Stomach smooth muscle (tissue), 2 donors: ENCODE data around the gene PLPP7.
"Not testable (repeated sequence)": the region's sequence is repeated elsewhere in the genome, so short reads cannot be mapped to it uniquely, and the experiment has no call there.

Experiments
- H3K27ac ChIP-seq: one replicate; pipeline ENCODE4 v1.7.0; 2013; ENCODE audit warnings: mild to moderate bottlenecking, low read length, inconsistent platforms
- H3K27me3 ChIP-seq, 2 donors: one replicate each; pipeline ENCODE4 v1.7.0; 2013; ENCODE audit warnings: low read length in 2 of 2; ENCODE audit not compliant: insufficient read depth in 2 of 2, control insufficient read depth in 1 of 2
- H3K36me3 ChIP-seq, 2 donors: one replicate each; pipeline ENCODE4 v1.7.0; 2013; ENCODE audit warnings: low read length in 2 of 2; ENCODE audit not compliant: control insufficient read depth in 2 of 2, insufficient read depth in 2 of 2
- H3K4me1 ChIP-seq: one replicate; pipeline ENCODE4 v1.7.0; 2013; ENCODE audit warnings: low read length; ENCODE audit not compliant: control insufficient read depth, insufficient read depth
- H3K4me3 ChIP-seq, 2 donors: one replicate each; pipeline ENCODE4 v1.7.0; 2013; ENCODE audit warnings: low read length in 2 of 2
- H3K9ac ChIP-seq, 2 donors: one replicate each; pipeline ENCODE4 v1.7.0; 2013; ENCODE audit warnings: low read length in 2 of 2, mild to moderate bottlenecking in 1 of 2
- H3K9me3 ChIP-seq, 2 donors: one replicate each; pipeline ENCODE4 v1.7.0; 2013; ENCODE audit warnings: low read length in 2 of 2; ENCODE audit not compliant: control insufficient read depth in 2 of 2
- donor health status: healthy.
- donor health status: Pancreatic carcinoma.

The PLPP7 gene

GRCh38 chr9:131258698-131259431 lies 30.7 kb upstream of the PLPP7 start:
- Histone ChIP-seq H3K27ac (no peak overlapping the region), H3K9ac (no peak overlapping the region), H3K4me3 (no peak overlapping the region), H3K36me3 (no peaks in the 10 kb centered on the region), H3K27me3 (no peaks in the 10 kb centered on the region), H3K4me1 (peaks cover 11% of the 10 kb centered on the region), H3K9me3 (no peaks in the 10 kb centered on the region)

GRCh38 chr9:131259432-131259898 lies 30.1 kb upstream of the PLPP7 start:
- Histone ChIP-seq H3K27ac (no peak overlapping the region), H3K9me3 (no peaks in the 10 kb centered on the region), H3K27me3 (no peaks in the 10 kb centered on the region), H3K36me3 (no peaks in the 10 kb centered on the region), H3K4me3 (no peak overlapping the region), H3K9ac (no peak overlapping the region), H3K4me1 (peaks cover 11% of the 10 kb centered on the region)

GRCh38 chr9:131259916-131260597 lies 29.5 kb upstream of the PLPP7 start:
- Histone ChIP-seq H3K4me3 (no peak overlapping the region), H3K9ac (no peak overlapping the region), H3K36me3 (no peaks in the 10 kb centered on the region)

GRCh38 chr9:131260751-131261452 lies 28.6 kb upstream of the PLPP7 start:
- no peak overlapping the region for H3K27ac ChIP-seq
- no peak overlapping the region for H3K9ac ChIP-seq
- H3K4me1 ChIP-seq = peaks cover 8% of the 10 kb centered on the region
- no peaks in the 10 kb centered on the region for H3K36me3 ChIP-seq
- H3K4me3 ChIP-seq = no peak overlapping the region
- H3K9me3 ChIP-seq = no peaks in the 10 kb centered on the region
- no peaks in the 10 kb centered on the region for H3K27me3 ChIP-seq

More at GRCh38 chr9:131259916-131260597, 29.5 kb upstream of the PLPP7 start:
- peaks cover 11% of the 10 kb centered on the region for H3K4me1 ChIP-seq
- H3K9me3 ChIP-seq = no peaks in the 10 kb centered on the region
- no peak overlapping the region for H3K27ac ChIP-seq
- no peaks in the 10 kb centered on the region for H3K27me3 ChIP-seq

GRCh38 chr9:131262327-131263032 lies 27.0 kb upstream of the PLPP7 start:
- Histone ChIP-seq H3K4me3 (no peak overlapping the region), H3K27ac (no peak overlapping the region), H3K27me3 (peaks cover 0 to 2% of the 10 kb centered on the region in 2 donors), H3K36me3 (no peaks in the 10 kb centered on the region), H3K9ac (no peak overlapping the region), H3K4me1 (peaks cover 3% of the 10 kb centered on the region), H3K9me3 (no peaks in the 10 kb centered on the region)

- not testable (repeated sequence) for H3K4me1 ChIP-seq
Measured at GRCh38 chr9:131263033-131263343, 26.5 kb upstream of the PLPP7 start.

GRCh38 chr9:131263701-131264100 lies 25.8 kb upstream of the PLPP7 start:
- Histone ChIP-seq H3K27me3 (peaks cover 0 to 2% of the 10 kb centered on the region in 2 donors), H3K27ac (no peak overlapping the region), H3K36me3 (no peaks in the 10 kb centered on the region), H3K4me3 (no peak overlapping the region), H3K4me1 (peaks cover 3% of the 10 kb centered on the region), H3K9me3 (no peaks in the 10 kb centered on the region), H3K9ac (no peak overlapping the region)

More at GRCh38 chr9:131263033-131263343, 26.5 kb upstream of the PLPP7 start:
- not testable (repeated sequence) for H3K27me3 ChIP-seq, H3K9me3 ChIP-seq, H3K4me3 ChIP-seq, H3K9ac ChIP-seq, H3K27ac ChIP-seq, H3K36me3 ChIP-seq

- Histone ChIP-seq H3K4me3 (no peak overlapping the region), H3K27me3 (peaks cover 0 to 2% of the 10 kb centered on the region in 2 donors), H3K9ac (no peak overlapping the region), H3K36me3 (no peaks in the 10 kb centered on the region), H3K9me3 (no peaks in the 10 kb centered on the region), H3K4me1 (peaks cover 3% of the 10 kb centered on the region), H3K27ac (no peak overlapping the region)
Measured at GRCh38 chr9:131264231-131264630, 25.3 kb upstream of the PLPP7 start.

- no peak overlapping the region for H3K4me3 ChIP-seq
- H3K27me3 ChIP-seq = peaks cover 0 to 2% of the 10 kb centered on the region in 2 donors
- H3K9ac ChIP-seq = no peak overlapping the region
- H3K27ac ChIP-seq = no peak overlapping the region
- no peaks in the 10 kb centered on the region for H3K9me3 ChIP-seq
- no peaks in the 10 kb centered on the region for H3K36me3 ChIP-seq
- peaks cover 3% of the 10 kb centered on the region for H3K4me1 ChIP-seq
Measured at GRCh38 chr9:131266266-131267229, 23.0 kb upstream of the PLPP7 start.
